Bronchial epithelial cell (primary cell): ENCODE data around the gene MUC4. TPM values are rescaled to one million over a fixed set of nuclear protein-coding genes. Genes with fewer than 3 reads are reported as not detected.
"Not testable (repeated sequence)": the region's sequence is repeated elsewhere in the genome, so short reads cannot be mapped to it uniquely, and the experiment has no call there.

ENCODE experiments used
- DNase-seq: peaks from one replicate; pipeline ENCODE4 v3.0.0-alpha.2; 2010; ENCODE audit warnings: low read depth
- FAIRE-seq: peaks from 2 replicates; lab custom pipeline; 2011; peaks lifted over from hg19 to GRCh38; lab: Jason Lieb, UNC
- H3K27me3 ChIP-seq: 2 replicates; pipeline ENCODE4 v1.5.1; 2011; ENCODE audit warnings: low read length; ENCODE audit not compliant: control insufficient read depth, insufficient read depth
- H3K36me3 ChIP-seq: 2 replicates; pipeline ENCODE4 v1.5.1; 2011; ENCODE audit warnings: low read length; ENCODE audit not compliant: control insufficient read depth, insufficient read depth
- H3K4me3 ChIP-seq: 2 replicates; pipeline ENCODE4 v1.5.1; 2011; ENCODE audit warnings: mild to moderate bottlenecking, low read depth, low read length, control low read depth
- CTCF ChIP-seq: IDR thresholded peaks from 2 replicates; pipeline ENCODE4 v1.5.1; 2011; ENCODE audit warnings: mild to moderate bottlenecking, moderate library complexity, low read length, control low read depth, inconsistent platforms; ENCODE audit not compliant: insufficient read depth, severe bottlenecking
- total RNA-seq: library from RNA; depleted of rRNA; stranded (reverse); fragments of >200 nt; gene quantifications from 2 replicates; pipeline ENCODE4 v1.2.1, GENCODE V29; 2014

The MUC4 gene
- total RNA-seq, 1 donor from 2014 or later, result 0.26 TPM

- no peak for DNase-seq
- no peak overlapping the region for H3K4me3 ChIP-seq
- no peaks in the 10 kb centered on the region for H3K27me3 ChIP-seq
- no peak for FAIRE-seq
- H3K36me3 ChIP-seq, result no peaks in the 10 kb centered on the region
- TF ChIP-seq CTCF, result no peak
These were observed 67.3 kb downstream of the MUC4 start for GRCh38 chr3:195744437-195744836.

- Histone ChIP-seq H3K4me3 (no peak overlapping the region), H3K27me3 (no peaks in the 10 kb centered on the region), H3K36me3 (no peaks in the 10 kb centered on the region)
- FAIRE-seq (no peak), DNase-seq (no peak)
- TF ChIP-seq CTCF, result no peak
These were observed 72.1 kb downstream of the MUC4 start for GRCh38 chr3:195739561-195740111.

- TF ChIP-seq CTCF, result no peak
- Histone ChIP-seq H3K36me3 (no peaks in the 10 kb centered on the region), H3K4me3 (no peak overlapping the region), H3K27me3 (no peaks in the 10 kb centered on the region)
- FAIRE-seq (peak; percentile 58), DNase-seq (no peak)
These were observed 73.3 kb downstream of the MUC4 start for GRCh38 chr3:195738274-195739044.

- H3K36me3 ChIP-seq, H3K4me3 ChIP-seq, FAIRE-seq, H3K27me3 ChIP-seq, DNase-seq: not testable (repeated sequence)
These were observed 73.9 kb downstream of the MUC4 start for GRCh38 chr3:195737782-195738181.

- Histone ChIP-seq H3K36me3 (no peaks in the 10 kb centered on the region), H3K27me3 (no peaks in the 10 kb centered on the region), H3K4me3 (no peak overlapping the region)
- no peak for DNase-seq
- TF ChIP-seq CTCF, result no peak
- no peak for FAIRE-seq
These were observed 74.8 kb downstream of the MUC4 start for GRCh38 chr3:195736866-195737490.

- peak; percentile 88 for FAIRE-seq
- Histone ChIP-seq H3K4me3 (no peak overlapping the region), H3K27me3 (no peaks in the 10 kb centered on the region), H3K36me3 (no peaks in the 10 kb centered on the region)
- DNase-seq, result no peak
- no peak for TF ChIP-seq CTCF
These were observed 76.6 kb downstream of the MUC4 start for GRCh38 chr3:195735036-195735695.
